SK-N-SH treated with all-trans-retinoic acid at 6 μM for 48 hours (cell line): Measurements from ENCODE around the gene PLPP6.

Experiments used
- ARNTL ChIP-seq: fragments of 450-650 bp; formaldehyde crosslinking; IDR thresholded peaks from 2 replicates; pipeline ENCODE4 v1.5.0; 2020; ENCODE audit warnings: low read depth, mild to moderate bottlenecking, moderate library complexity, borderline replicate concordance
- CREB5 ChIP-seq: fragments of 250-450 bp; sonication (Bioruptor Pico); IDR thresholded peaks from 2 replicates; pipeline ENCODE4 v1.5.1; 2020; ENCODE audit warnings: low read depth, mild to moderate bottlenecking, moderate library complexity
- PATZ1 ChIP-seq: fragments of 250-450 bp; sonication (Bioruptor Pico); IDR thresholded peaks from 2 replicates; pipeline ENCODE4 v1.8.0; 2020; ENCODE audit warnings: mild to moderate bottlenecking, moderate library complexity, borderline replicate concordance
- RARB ChIP-seq: fragments of 250-450 bp; sonication (Bioruptor Pico); IDR thresholded peaks from 2 replicates; pipeline ENCODE4 v1.8.0; 2021; ENCODE audit warnings: mild to moderate bottlenecking, moderate library complexity
- ZFP3 ChIP-seq: fragments of 250-450 bp; sonication (Bioruptor Pico); IDR thresholded peaks from 2 replicates; pipeline ENCODE4 v1.5.0; 2020; ENCODE audit warnings: mild to moderate bottlenecking, moderate library complexity

DNA sequence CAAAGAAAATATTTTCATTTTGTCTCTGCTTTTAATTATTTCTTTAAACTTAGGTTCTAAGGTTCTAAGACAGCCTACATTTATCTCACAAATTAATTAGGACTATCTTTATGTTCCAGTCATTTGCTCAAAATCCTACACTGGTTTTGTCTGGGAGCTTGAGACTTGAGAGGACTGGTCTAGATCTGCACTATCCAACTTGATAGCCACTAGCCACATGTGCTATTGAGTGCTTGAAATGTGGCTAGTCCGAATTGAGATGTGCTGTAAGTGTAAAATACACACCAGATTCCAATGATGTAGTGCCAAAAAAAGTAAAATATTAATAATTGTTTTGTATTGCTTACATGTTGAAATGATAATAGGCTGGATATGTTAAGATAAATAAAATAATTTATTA lies 24.5 kb downstream of the PLPP6 start:
- TF ChIP-seq ARNTL (CRISPR knock-in tag) (no peak), PATZ1 (CRISPR knock-in tag) (no peak), CREB5 (CRISPR knock-in tag) (no peak), ZFP3 (CRISPR knock-in tag) (no peak), RARB (CRISPR knock-in tag) (no peak)
